AG04449 (cell line): ENCODE data around the gene BIN1.
A peak's percentile ranks its signal among the peaks of the same experiment; 100 is the strongest.

ENCODE experiments used
- CTCF ChIA-PET: fragments of 350-600 bp; formaldehyde crosslinking; extraction: SDS; loops from one replicate; lab custom pipeline; 2021; ENCODE audit warnings: antibody characterized with exemption; lab: Yijun Ruan, JAX
- POLR2A ChIA-PET: fragments of 400-600, 350-600 bp; formaldehyde crosslinking; extraction: SDS; loops from one replicate; lab custom pipeline; 2020; ENCODE audit warnings: antibody characterized with exemption, inconsistent platforms; lab: Yijun Ruan, JAX
- DNase-seq: peaks from one replicate; pipeline ENCODE4 v3.0.0-alpha.2; 2010; ENCODE audit warnings: low read depth, low spot score
- H3K4me3 ChIP-seq: 2 replicates; pipeline ENCODE4 v1.5.1; 2011; ENCODE audit warnings: low read depth, mild to moderate bottlenecking, control low read depth, low read length
- TF ChIP-seq, protein P1 (sequence below): IDR thresholded peaks from one replicate; pipeline ENCODE4 v1.5.1; 2011; ENCODE audit warnings: mild to moderate bottlenecking, moderate library complexity, low read length, control low read depth, inconsistent platforms; ENCODE audit not compliant: insufficient read depth; ENCODE audit errors: missing control alignments

The BIN1 gene

DNA sequence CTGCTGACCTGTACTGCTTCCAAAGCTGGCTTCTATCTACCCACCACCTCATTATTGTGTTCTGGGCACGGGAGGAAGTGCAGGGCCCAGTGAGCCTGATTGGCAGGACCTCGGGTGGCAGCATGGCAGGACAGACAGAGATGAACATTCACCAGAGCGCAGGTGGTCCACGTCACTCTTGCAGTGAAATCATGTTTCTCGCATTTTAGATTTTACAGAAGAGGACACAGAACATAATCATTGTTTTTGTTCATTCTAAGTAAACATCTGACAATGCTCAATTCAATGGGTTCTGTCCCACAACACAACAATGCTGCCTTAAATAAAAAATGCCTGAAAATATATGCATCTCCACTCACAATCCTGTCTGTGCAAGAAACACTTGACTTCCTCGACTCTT, 11.5 kb upstream of the BIN1 start:
- TF ChIP-seq, protein P1, sequence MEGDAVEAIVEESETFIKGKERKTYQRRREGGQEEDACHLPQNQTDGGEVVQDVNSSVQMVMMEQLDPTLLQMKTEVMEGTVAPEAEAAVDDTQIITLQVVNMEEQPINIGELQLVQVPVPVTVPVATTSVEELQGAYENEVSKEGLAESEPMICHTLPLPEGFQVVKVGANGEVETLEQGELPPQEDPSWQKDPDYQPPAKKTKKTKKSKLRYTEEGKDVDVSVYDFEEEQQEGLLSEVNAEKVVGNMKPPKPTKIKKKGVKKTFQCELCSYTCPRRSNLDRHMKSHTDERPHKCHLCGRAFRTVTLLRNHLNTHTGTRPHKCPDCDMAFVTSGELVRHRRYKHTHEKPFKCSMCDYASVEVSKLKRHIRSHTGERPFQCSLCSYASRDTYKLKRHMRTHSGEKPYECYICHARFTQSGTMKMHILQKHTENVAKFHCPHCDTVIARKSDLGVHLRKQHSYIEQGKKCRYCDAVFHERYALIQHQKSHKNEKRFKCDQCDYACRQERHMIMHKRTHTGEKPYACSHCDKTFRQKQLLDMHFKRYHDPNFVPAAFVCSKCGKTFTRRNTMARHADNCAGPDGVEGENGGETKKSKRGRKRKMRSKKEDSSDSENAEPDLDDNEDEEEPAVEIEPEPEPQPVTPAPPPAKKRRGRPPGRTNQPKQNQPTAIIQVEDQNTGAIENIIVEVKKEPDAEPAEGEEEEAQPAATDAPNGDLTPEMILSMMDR = no peak
- POLR2A ChIA-PET = no interaction called here
- no peak overlapping the region for H3K4me3 ChIP-seq
- CTCF ChIA-PET = no interaction called here
- DNase-seq = no peak

DNA sequence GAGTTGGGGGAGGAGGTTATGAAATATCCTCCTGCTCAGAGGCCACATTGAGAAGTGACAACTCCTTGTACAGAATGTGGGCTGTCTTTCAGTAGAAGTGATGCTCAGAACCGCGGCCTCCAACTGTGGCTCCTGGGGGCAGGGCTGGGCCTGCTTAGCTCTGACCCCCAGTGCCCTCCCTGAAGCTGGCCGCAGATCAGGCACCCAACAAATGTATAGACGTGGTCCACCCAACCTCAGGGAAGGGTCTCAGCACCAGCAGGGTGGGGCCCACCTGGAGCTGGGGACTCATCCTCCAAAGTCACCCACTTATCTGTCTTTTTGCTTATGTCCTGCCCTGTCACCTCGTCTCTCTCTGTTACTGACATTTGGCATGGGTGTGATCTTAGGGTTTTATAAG, 11.1 kb upstream of the BIN1 start:
- POLR2A ChIA-PET = no interaction called here
- CTCF ChIA-PET = no interaction called here
- TF ChIP-seq, protein P1 = no peak
- H3K4me3 ChIP-seq = no peak overlapping the region
- no peak for DNase-seq

DNA sequence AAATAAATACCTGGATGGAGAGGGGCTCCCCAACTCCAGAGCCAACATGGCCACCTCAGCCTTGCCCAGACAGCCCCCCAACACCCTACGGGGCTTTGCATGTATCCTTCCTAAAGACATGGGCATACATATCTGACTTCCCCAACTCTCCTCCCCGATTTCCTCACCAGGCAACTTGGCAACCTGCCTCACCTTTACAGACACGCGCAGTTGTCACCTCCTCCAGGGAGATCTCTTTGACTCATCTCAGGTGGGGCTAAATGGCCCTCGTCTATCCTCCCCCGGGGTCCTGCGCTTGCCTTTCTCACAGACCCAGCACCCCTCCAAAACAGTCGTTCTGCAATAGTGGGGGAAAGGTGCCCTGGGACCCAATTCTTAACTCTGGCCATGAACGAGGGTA, 10.6 kb upstream of the BIN1 start:
- ChIA-PET CTCF (no interaction called here), POLR2A (no interaction called here)
- DNase-seq = no peak
- TF ChIP-seq, protein P1 = no peak
- H3K4me3 ChIP-seq = no peak overlapping the region

- ChIA-PET CTCF (no interaction called here), POLR2A (no interaction called here)
- no peak for DNase-seq
- no peak overlapping the region for H3K4me3 ChIP-seq
- TF ChIP-seq, protein P1 = no peak
Observed at GRCh38 chr2:127115471-127116199, 8.7 kb upstream of the BIN1 start.

DNA sequence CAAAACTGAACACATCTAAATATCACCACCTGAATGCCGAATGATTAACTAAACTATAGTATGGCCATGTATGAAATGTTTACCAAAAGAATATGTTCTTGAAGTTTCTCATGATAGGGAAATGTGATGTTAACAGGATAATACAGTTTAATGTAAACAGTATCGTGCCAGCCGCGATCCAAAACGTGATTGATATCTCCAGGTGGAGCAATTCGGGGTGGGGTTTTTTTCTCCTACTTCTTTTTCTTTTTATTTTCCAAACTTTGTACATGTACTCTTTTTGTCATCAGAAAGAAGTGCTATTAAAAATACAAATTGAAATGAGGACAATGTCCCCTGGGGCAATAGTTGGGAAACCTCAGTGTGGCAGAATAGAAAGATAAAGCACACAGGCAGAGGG, 4.0 kb upstream of the BIN1 start:
- H3K4me3 ChIP-seq = no peak overlapping the region
- ChIA-PET POLR2A (no interaction called here), CTCF (no interaction called here)
- TF ChIP-seq, protein P1 = no peak
- DNase-seq = no peak

DNA sequence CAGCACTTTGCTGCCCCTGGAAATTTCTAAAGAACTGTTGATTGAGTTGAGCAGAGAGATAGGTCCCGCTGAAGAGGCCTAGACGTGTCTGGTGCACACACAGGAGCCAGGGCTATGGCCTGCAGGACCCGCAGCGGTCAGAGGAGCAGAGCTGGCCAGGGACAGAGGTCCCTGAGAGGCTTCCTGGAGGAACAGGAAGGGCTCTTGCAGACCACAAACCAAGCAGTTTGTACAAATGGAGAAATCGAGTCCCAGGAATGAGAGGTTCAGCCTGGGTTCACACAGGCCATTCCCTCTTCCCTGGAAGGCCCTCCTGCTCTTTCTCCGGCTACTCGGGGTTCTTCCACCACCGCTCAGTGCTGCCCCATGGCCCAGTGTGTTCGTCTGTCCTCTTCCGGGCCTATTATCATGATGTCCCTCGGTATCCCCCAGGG, 1.2 kb upstream of the BIN1 start:
- peak overlapping the region; percentile 76; the same call in 1 of the 2 replicates for H3K4me3 ChIP-seq
- DNase-seq = no peak
- POLR2A ChIA-PET = no interaction called here
- TF ChIP-seq, protein P1 = no peak
- CTCF ChIA-PET = interaction anchor here (1.4 kb wide), 1 partner anchor 39 kb away, joined by 3 read pairs; no protein-coding TSS in a partner anchor
